ENCODE measurements around the gene CRLF1.
A peak's percentile ranks its signal among the peaks of the same experiment; 100 is the strongest.

The CRLF1 gene

GRCh38 chr19:18590273-18591272 lies 16.0 kb downstream of the CRLF1 start:
- no peak for DNase-seq

GRCh38 chr19:18589380-18590272 lies 17.0 kb downstream of the CRLF1 start:
- peak; percentile 69 for DNase-seq

- DNase-seq = peak; percentile 87
Observed at GRCh38 chr19:18588611-18589379, 17.8 kb downstream of the CRLF1 start, which contains the start of gene REX1BD. Gene REX1BD, plus strand, starts transcription at chr19:18588798. Its CDS starts 4 bp downstream, at chr19:18588802.

- DNase-seq = no peak
Observed at GRCh38 chr19:18587962-18588610, 18.5 kb downstream of the CRLF1 start.

- DNase-seq = no peak
Observed at GRCh38 chr19:18587561-18587960, 19.0 kb downstream of the CRLF1 start.

- no peak for DNase-seq
Observed at GRCh38 chr19:18586306-18586705, 20.3 kb downstream of the CRLF1 start.

GRCh38 chr19:18580311-18580710 lies 26.3 kb downstream of the CRLF1 start:
- DNase-seq = no peak

GRCh38 chr19:18577365-18577914 lies 29.2 kb downstream of the CRLF1 start:
- no peak for DNase-seq

GRCh38 chr19:18576383-18576782 lies 30.2 kb downstream of the CRLF1 start:
- no peak for DNase-seq

GRCh38 chr19:18574691-18575291 lies 31.8 kb downstream of the CRLF1 start:
- no peak for DNase-seq

GRCh38 chr19:18571564-18572344 lies 34.8 kb downstream of the CRLF1 start, which contains the start of gene UBA52:
Gene UBA52, plus strand, starts transcription at chr19:18571857. Its CDS starts 1,444 bp downstream, at chr19:18573301.
- peak; percentile 99 for DNase-seq

- DNase-seq = no peak
Observed at GRCh38 chr19:18568367-18568766, 38.2 kb downstream of the CRLF1 start.

GRCh38 chr19:18566953-18567352 lies 39.6 kb downstream of the CRLF1 start:
- no peak for DNase-seq

- no peak for DNase-seq
Observed at GRCh38 chr19:18562086-18562485, 44.5 kb downstream of the CRLF1 start.

GRCh38 chr19:18559685-18560084 lies 46.9 kb downstream of the CRLF1 start:
- DNase-seq = no peak

- no peak for DNase-seq
Observed at GRCh38 chr19:18558604-18559003, 48.0 kb downstream of the CRLF1 start.

- DNase-seq = no peak
Observed at GRCh38 chr19:18558202-18558555, 48.4 kb downstream of the CRLF1 start.

- peak; percentile 99 for DNase-seq
Observed at GRCh38 chr19:18557411-18558201, 49.0 kb downstream of the CRLF1 start, which contains the start of gene KXD1. Gene KXD1, plus strand, starts transcription at chr19:18557870. Its CDS starts 4,187 bp downstream, at chr19:18562057.

- DNase-seq = no peak
Observed at GRCh38 chr19:18551631-18552030, 55.0 kb downstream of the CRLF1 start.

Measured in stimulated activated CD4-positive, alpha-beta T cell treated with anti-CD3 and anti-CD28 coated beads, Interleukin-4, amount 100 ng/mL, for 24 hours (primary cell).